H9 (cell line): Measurements from ENCODE around the gene BAG5. TPM values are rescaled to one million over a fixed set of nuclear protein-coding genes. Genes with fewer than 3 reads are reported as not detected.

Source experiments
- DNase-seq: peaks from one replicate; pipeline ENCODE4 v3.0.0-alpha.2; 2017
- H2AFZ ChIP-seq: one replicate; pipeline ENCODE4 v1.6.1; 2013; ENCODE audit warnings: mild to moderate bottlenecking, low read length, control low read depth, moderate library complexity
- H2AK5ac ChIP-seq: 2 replicates; pipeline ENCODE4 v1.6.1; 2013; ENCODE audit warnings: low read length, control low read depth, mixed read lengths; ENCODE audit not compliant: insufficient read length
- H2BK120ac ChIP-seq: one replicate; pipeline ENCODE4 v1.6.1; 2013; ENCODE audit warnings: low read depth, mild to moderate bottlenecking, low read length, control low read depth, inconsistent platforms; ENCODE audit not compliant: poor library complexity, severe bottlenecking
- H2BK12ac ChIP-seq: 2 replicates; pipeline ENCODE4 v1.6.1; 2013; ENCODE audit warnings: low read length, control low read depth, mixed read lengths, low read depth; ENCODE audit not compliant: insufficient read length
- H2BK15ac ChIP-seq: 2 replicates; pipeline ENCODE4 v1.6.1; 2013; ENCODE audit warnings: low read depth, low read length, control low read depth
- H2BK20ac ChIP-seq: one replicate; pipeline ENCODE4 v1.6.1; 2013; ENCODE audit warnings: low read depth, mild to moderate bottlenecking, low read length, control low read depth, inconsistent platforms; ENCODE audit not compliant: poor library complexity, severe bottlenecking
- H2BK5ac ChIP-seq: 2 replicates; pipeline ENCODE4 v1.6.1; 2013; ENCODE audit warnings: low read length, control low read depth, mixed read lengths; ENCODE audit not compliant: insufficient read length
- H3K14ac ChIP-seq: 2 replicates; pipeline ENCODE4 v1.6.1; 2013; ENCODE audit warnings: low read length, control low read depth; ENCODE audit not compliant: insufficient read depth
- H3K18ac ChIP-seq: 2 replicates; pipeline ENCODE4 v1.6.1; 2013; ENCODE audit warnings: low read depth, mild to moderate bottlenecking, mixed read lengths, low read length, control low read depth; ENCODE audit not compliant: insufficient read length
- H3K23ac ChIP-seq: 2 replicates; pipeline ENCODE4 v1.6.1; 2013; ENCODE audit warnings: low read length, control low read depth, mixed read lengths, low read depth; ENCODE audit not compliant: insufficient read length
- H3K23me2 ChIP-seq: 2 replicates; pipeline ENCODE4 v1.6.1; 2013; ENCODE audit warnings: low read depth, mild to moderate bottlenecking, mixed read lengths, low read length, control low read depth; ENCODE audit not compliant: insufficient read length, poor library complexity, severe bottlenecking
- H3K27ac ChIP-seq: 2 replicates; pipeline ENCODE4 v1.5.1; 2013; ENCODE audit warnings: low read length, control low read depth, mixed read lengths, low read depth; ENCODE audit not compliant: insufficient read length
- H3K27me3 ChIP-seq: 2 replicates; pipeline ENCODE4 v1.6.1; 2013; ENCODE audit warnings: low read length, control low read depth, inconsistent platforms; ENCODE audit not compliant: insufficient read depth
- H3K4ac ChIP-seq: 2 replicates; pipeline ENCODE4 v1.6.1; 2013; ENCODE audit warnings: low read depth, mild to moderate bottlenecking, control low read depth, inconsistent platforms, low read length, moderate library complexity
- H3K4me1 ChIP-seq: 2 replicates; pipeline ENCODE4 v1.6.1; 2013; ENCODE audit warnings: low read length, control low read depth, inconsistent platforms; ENCODE audit not compliant: insufficient read depth
- H3K4me2 ChIP-seq: 2 replicates; pipeline ENCODE4 v1.6.1; 2013; ENCODE audit warnings: low read length, control low read depth, mixed read lengths; ENCODE audit not compliant: insufficient read length, insufficient read depth
- H3K56ac ChIP-seq: 2 replicates; pipeline ENCODE4 v1.6.1; 2013; ENCODE audit warnings: low read depth, mild to moderate bottlenecking, mixed read lengths, low read length, control low read depth; ENCODE audit not compliant: insufficient read length
- H3K79me1 ChIP-seq: 2 replicates; pipeline ENCODE4 v1.6.1; 2013; ENCODE audit warnings: low read depth, mild to moderate bottlenecking, moderate library complexity, low read length, control low read depth, inconsistent platforms; ENCODE audit not compliant: insufficient read depth, poor library complexity, severe bottlenecking
- H3K79me2 ChIP-seq: 2 replicates; pipeline ENCODE4 v1.6.1; 2013; ENCODE audit warnings: low read length, control low read depth, inconsistent platforms; ENCODE audit not compliant: insufficient read depth
- H3K9ac ChIP-seq: 2 replicates; pipeline ENCODE4 v1.6.1; 2013; ENCODE audit warnings: low read length, control low read depth, mixed read lengths; ENCODE audit not compliant: insufficient read length; ENCODE audit errors: extremely low read depth
- H3K9me3 ChIP-seq: one replicate; pipeline ENCODE4 v1.6.1; 2013; ENCODE audit warnings: low read depth, low read length, inconsistent platforms; ENCODE audit not compliant: control insufficient read depth
- H3T11ph ChIP-seq: one replicate; pipeline ENCODE4 v1.6.1; 2013; ENCODE audit warnings: mild to moderate bottlenecking, low read length, control low read depth, inconsistent platforms
- H4K20me1 ChIP-seq: one replicate; pipeline ENCODE4 v1.6.1; 2013; ENCODE audit not compliant: control insufficient read depth, insufficient read length, insufficient read depth
- H4K5ac ChIP-seq: 2 replicates; pipeline ENCODE4 v1.6.1; 2013; ENCODE audit warnings: low read depth, mild to moderate bottlenecking, mixed read lengths, low read length, control low read depth; ENCODE audit not compliant: insufficient read length
- H4K8ac ChIP-seq: replicated peaks from 2 replicates; pipeline ENCODE4 v1.6.1; 2013; ENCODE audit warnings: low read length, control low read depth, mixed read lengths, low read depth; ENCODE audit not compliant: insufficient read length
- H4K91ac ChIP-seq: 2 replicates; pipeline ENCODE4 v1.6.1; 2013; ENCODE audit warnings: low read depth, mild to moderate bottlenecking, moderate library complexity, mixed read lengths, low read length, control low read depth; ENCODE audit not compliant: insufficient read length
- H3K27ac Mint-ChIP-seq, 3 experiments: 2 replicates in 2 of 3; 3 replicates in 1 of 3; pipeline ENCODE4 v1.8.0; 2020 to 2021; ENCODE audit warnings: mixed read lengths in 3 of 3, mild to moderate bottlenecking in 1 of 3, moderate library complexity in 1 of 3
- H3K27me3 Mint-ChIP-seq: 2 replicates; pipeline ENCODE4 v1.8.0; 2021; ENCODE audit warnings: low read depth, mild to moderate bottlenecking, moderate library complexity, mixed read lengths
- H3K36me3 Mint-ChIP-seq, 3 experiments: 2 replicates in 2 of 3; 3 replicates in 1 of 3; pipeline ENCODE4 v1.8.0; 2020 to 2021; ENCODE audit warnings: low read depth in 3 of 3, mixed read lengths in 3 of 3; ENCODE audit not compliant: insufficient read depth in 1 of 3
- H3K4me1 Mint-ChIP-seq, 2 experiments: 2 replicates each; pipeline ENCODE4 v1.8.0; 2020; ENCODE audit warnings: mixed read lengths in 2 of 2
- H3K4me3 Mint-ChIP-seq, 2 experiments: 2 replicates in 1 of 2; 3 replicates in 1 of 2; pipeline ENCODE4 v1.8.0; 2020 to 2021; ENCODE audit warnings: mild to moderate bottlenecking in 2 of 2, mixed read lengths in 2 of 2, moderate library complexity in 1 of 2
- H3K9me3 Mint-ChIP-seq, 2 experiments: 2 replicates in 1 of 2; 3 replicates in 1 of 2; pipeline ENCODE4 v1.8.0; 2020; ENCODE audit warnings: mild to moderate bottlenecking in 2 of 2, mixed read lengths in 2 of 2, moderate library complexity in 1 of 2
- CTCF ChIP-seq: fragments of 200-600 bp; sonication (generic); conservative IDR thresholded peaks from 3 replicates; pipeline ENCODE4 v1.8.0; 2021; ENCODE audit warnings: antibody characterized with exemption, mild to moderate bottlenecking
- WGBS: extraction: QIAGEN DNeasy Blood & Tissue Kit; methylation state at CpG from one replicate; pipeline ENCODE4 v1.1.7; 2013; ENCODE audit warnings: missing lambda C conversion rate, low lambda C conversion rate, mixed read lengths; ENCODE audit not compliant: insufficient read length; ENCODE audit errors: extremely low coverage; 5-methylcytosine and 5-hydroxymethylcytosine counted together
- total RNA-seq: library from RNA; stranded (reverse); gene quantifications from 2 replicates; pipeline ENCODE4 v1.2.1, GENCODE V29; 2021

The BAG5 gene
- total RNA-seq, 1 experiment from 2014 or later, result 38.0 TPM

GRCh38 chr14:103528146-103528586 lies 34.3 kb downstream of the BAG5 start:
- H4K5ac ChIP-seq, result no peak overlapping the region
- no peak overlapping the region for H2AK5ac ChIP-seq
- no peak overlapping the region for H2BK15ac ChIP-seq
- H3K56ac ChIP-seq, result no peak overlapping the region
- no peak overlapping the region for H3K27ac ChIP-seq
- no peak for DNase-seq
- no peaks in the 10 kb centered on the region for H3K9me3 ChIP-seq
- H3K4me3 Mint-ChIP-seq, result peak overlapping the region; percentile 91 to 97
- H3K18ac ChIP-seq, result no peak overlapping the region
- no peak overlapping the region for H2BK5ac ChIP-seq
- no peak overlapping the region for H2BK12ac ChIP-seq
- H3K36me3 Mint-ChIP-seq, result peaks cover 1 to 8% (median 4%) of the 10 kb centered on the region in 3 experiments; a peak in 5 of 7 replicates
- no peak overlapping the region for H3K4ac ChIP-seq
- peaks cover 10% of the 10 kb centered on the region; the same call in 1 of the 2 replicates for H3K79me2 ChIP-seq
- no peak overlapping the region for H2AFZ ChIP-seq
- no peak overlapping the region for H3T11ph ChIP-seq
- peaks cover 7% of the 10 kb centered on the region; the same call in 1 of the 2 replicates for H3K27me3 ChIP-seq
- peaks cover 35% of the 10 kb centered on the region for H3K27me3 Mint-ChIP-seq
- peaks cover 13% of the 10 kb centered on the region for H3K79me1 ChIP-seq
- no peak for TF ChIP-seq CTCF
- H3K9me3 Mint-ChIP-seq, result peaks cover 4 to 5% of the 10 kb centered on the region in 2 experiments; a peak in 4 of 5 replicates
- peak overlapping the region in 2 of 3 experiments; percentile 87 to 99; a peak in 5 of 7 replicates for H3K27ac Mint-ChIP-seq
- H3K23ac ChIP-seq, result no peak overlapping the region
- peak overlapping the region; percentile 93 for H3K4me2 ChIP-seq
- H3K23me2 ChIP-seq, result peaks cover 11% of the 10 kb centered on the region
- no peaks in the 10 kb centered on the region; the same call in 1 of the 2 replicates for H3K4me1 ChIP-seq
- H3K4me1 Mint-ChIP-seq, result peaks cover 18 to 41% of the 10 kb centered on the region in 2 experiments
- H2BK120ac ChIP-seq, result no peak overlapping the region
- H3K9ac ChIP-seq, result peak overlapping the region; percentile 5
- no peak overlapping the region; the same call in 1 of the 2 replicates for H3K14ac ChIP-seq
- WGBS, result no CpG with 5 or more reads among the region's 10 CpGs
- no peak overlapping the region for H4K8ac ChIP-seq
- H4K20me1 ChIP-seq, result peaks cover 4% of the 10 kb centered on the region
- H4K91ac ChIP-seq, result no peak overlapping the region
- H2BK20ac ChIP-seq, result no peak overlapping the region
